ENCODE measurements around the gene SHISA6. TPM values are rescaled to one million over a fixed set of nuclear protein-coding genes. Genes with fewer than 3 reads are reported as not detected.

Gene SHISA6
- 1 to 10 TPM; 1.5 to 3.2 (median 2.5) TPM for polyA plus RNA-seq (ENCODE audit: insufficient read length in 4 of 4)

- no peak for DNase-seq (ENCODE audit: low read depth in 4 of 4, low spot score in 3 of 4)
Measured at GRCh38 chr17:11240841-11241610, at the start of gene SHISA6. SHISA6 (plus strand) TSS chr17:11241213.

DNA sequence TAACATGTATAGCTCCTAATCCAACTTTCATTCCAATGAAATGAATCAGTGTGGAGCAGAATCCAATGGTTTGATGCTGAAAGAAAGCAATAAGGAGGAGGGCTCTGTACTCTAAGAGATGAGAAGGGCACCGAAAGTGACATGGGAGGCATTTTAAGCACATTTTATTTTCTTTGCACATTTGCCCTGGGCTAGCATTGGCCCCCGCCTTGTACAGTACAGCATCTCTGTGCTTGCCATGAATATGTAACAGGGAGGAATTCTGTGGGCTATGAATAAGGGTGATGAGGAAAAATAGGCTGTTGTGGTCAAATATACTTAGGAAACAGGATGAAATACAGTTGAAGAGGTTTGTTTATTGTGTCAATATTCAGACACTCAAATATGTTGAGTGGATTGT is 45.2 kb upstream of the SHISA6 start:
- no peak for DNase-seq (ENCODE audit: low read depth in 4 of 4, low spot score in 3 of 4)

GRCh38 chr17:11204991-11205390 is 36.0 kb upstream of the SHISA6 start:
- DNase-seq (ENCODE audit: low read depth in 4 of 4, low spot score in 3 of 4): no peak

- DNase-seq (ENCODE audit: low read depth in 4 of 4, low spot score in 3 of 4): peak in 1 of 4 donors; percentile 21
Measured at GRCh38 chr17:11205659-11206058, 35.4 kb upstream of the SHISA6 start.

DNA sequence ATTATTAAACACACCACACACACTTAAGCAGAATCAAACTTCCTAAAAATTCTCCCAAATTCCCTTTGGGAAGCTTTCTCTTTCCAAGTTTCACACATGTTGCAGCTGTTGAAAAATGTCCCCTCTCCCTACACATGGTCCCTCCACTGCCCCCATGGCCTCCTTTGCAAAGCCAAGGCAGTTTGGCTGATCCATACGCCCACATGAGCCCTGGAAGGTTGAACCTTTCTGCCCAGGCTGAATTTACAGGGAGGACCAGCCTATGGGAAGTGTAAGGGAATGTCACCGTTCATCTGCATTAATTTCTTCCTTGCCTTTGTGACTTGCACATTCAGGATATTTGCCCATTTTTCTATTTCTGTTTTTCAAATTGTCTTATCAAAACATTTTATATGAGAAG is 31.1 kb upstream of the SHISA6 start:
- no peak for DNase-seq (ENCODE audit: low read depth in 4 of 4, low spot score in 3 of 4)

GRCh38 chr17:11212792-11213191 is 28.2 kb upstream of the SHISA6 start:
- DNase-seq (ENCODE audit: low read depth in 4 of 4, low spot score in 3 of 4): no peak

DNA sequence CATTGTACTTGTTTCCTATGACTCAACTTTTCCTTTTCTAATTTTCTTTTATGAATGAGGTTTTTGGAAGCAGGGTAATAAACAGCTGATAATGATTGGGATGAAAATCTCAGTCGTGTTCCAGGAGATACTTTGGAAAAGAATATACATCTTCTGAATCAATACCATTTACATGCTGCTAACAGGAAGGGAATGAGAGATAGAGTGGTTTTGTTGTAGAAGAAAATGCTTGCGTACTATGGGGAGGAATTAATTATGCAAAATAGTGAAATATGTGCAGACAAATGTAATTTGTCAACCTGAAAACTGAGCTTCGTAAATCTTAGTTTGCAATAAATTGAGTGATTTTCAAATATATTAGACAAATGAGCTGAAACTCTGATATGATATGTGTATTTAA is 24.0 kb upstream of the SHISA6 start:
- no peak for DNase-seq (ENCODE audit: low read depth in 4 of 4, low spot score in 3 of 4)

GRCh38 chr17:11221196-11221595 is 19.8 kb upstream of the SHISA6 start:
- DNase-seq (ENCODE audit: low read depth in 4 of 4, low spot score in 3 of 4): no peak

DNA sequence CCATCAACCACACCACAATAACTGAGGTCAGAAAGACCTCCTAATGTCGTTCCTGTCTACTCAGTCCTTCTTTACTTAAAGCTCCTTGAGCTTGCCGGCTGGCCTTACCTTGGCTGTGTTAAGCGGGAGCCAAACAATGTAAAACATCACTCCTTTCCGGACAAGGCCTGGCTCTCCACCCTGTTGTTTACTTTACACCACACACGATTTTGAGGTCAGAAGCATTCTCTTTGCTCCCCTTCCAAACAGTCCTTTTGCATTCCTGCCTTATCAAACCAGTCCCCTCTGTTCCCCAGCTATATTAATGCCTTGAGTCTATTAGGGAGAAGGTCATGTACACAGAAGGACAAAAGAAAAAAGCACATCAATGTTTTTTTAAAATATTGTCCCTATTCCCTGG is 19.3 kb upstream of the SHISA6 start:
- DNase-seq (ENCODE audit: low read depth in 4 of 4, low spot score in 3 of 4): no peak

DNA sequence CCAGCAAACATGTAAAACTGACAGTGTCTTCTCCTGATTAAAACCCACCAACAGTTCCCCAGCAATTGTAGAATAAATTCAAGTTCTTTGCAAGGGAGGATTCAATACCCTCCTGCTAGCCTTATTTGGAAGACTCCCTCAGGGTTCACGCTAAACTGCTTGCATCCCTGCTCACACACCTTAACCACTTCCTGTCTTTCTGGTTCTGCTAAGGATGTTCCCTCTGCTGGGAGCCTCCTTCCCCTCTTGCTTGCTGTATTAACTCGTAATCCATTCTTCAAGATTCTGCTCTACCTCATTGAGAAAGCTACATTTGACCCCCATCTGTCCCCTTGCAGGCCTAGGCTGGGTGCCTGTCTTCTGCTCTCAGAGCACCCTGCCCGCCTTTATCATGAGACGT is 2.3 kb upstream of the SHISA6 start:
- DNase-seq (ENCODE audit: low read depth in 4 of 4, low spot score in 3 of 4): no peak

DNA sequence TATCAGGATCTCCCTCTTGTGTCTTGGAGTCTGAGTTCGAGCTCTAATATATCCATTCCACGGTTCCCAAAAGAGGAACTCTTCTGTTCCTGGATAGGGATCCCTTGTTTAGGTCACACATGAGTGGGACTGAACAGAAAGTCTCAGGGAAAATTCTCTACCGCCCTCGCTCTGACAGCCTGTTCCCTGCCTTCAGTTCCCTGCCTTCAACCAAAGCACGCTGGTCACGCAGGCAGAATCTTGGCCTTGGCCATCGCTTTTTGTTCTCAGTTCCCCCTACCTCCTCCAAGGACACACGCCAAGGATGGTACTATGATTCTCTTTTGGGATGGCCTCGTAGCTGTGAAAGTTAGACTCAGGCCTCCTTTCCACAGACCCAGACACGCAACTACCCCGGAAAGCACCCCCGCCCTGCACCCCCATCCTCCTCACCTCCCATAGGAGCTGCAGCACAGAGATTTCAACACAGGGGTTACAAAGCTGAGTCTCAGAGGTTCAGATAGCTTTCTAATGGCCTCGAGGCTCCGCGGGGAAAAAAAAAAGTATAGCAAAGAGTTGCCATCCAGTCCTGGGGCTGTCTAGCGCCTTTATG is 1.5 kb upstream of the SHISA6 start:
- DNase-seq (ENCODE audit: low read depth in 4 of 4, low spot score in 3 of 4): no peak

DNA sequence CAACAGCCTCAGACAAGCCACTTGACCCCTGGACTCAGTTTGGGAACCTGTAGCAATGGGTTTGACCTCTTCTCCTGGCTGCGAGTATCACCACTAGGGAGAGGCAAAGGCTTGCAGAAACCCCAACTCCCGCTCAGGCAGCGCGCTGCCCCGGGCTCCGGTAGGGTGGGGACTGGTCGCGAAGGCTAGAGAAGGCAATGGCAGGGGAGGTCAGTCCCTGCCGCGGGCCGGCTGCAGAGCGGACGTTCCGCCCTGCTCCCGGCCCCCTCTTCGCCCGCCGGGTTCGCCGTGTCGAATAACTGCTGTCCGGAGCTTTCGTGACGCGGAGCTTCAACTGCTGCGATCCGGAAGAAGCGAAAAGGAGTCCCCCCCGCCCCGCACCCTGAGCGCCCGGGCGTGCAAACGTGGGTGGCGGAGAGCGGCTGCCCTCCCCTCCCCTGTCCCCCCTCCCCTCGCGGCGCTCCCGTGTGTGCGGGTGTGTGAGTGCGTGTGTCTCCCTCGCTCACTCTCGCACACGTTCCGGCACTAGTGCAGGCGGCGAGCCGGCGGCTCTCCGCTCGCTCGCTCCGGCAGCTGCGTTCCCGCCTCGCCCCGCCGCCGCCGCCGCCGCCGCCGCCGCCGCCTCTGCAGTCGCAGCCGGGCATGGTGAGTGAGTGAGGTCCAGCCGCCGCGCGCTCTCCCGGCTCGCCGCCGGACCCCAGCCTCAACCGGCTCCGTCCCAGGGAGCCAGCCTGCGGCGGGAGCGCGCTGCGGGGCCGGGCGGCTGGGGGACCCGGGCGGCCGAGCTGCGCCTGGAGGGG is 772 bp upstream of the SHISA6 start:
- no peak for DNase-seq (ENCODE audit: low read depth in 4 of 4, low spot score in 3 of 4)

- DNase-seq (ENCODE audit: low read depth in 4 of 4, low spot score in 3 of 4): no peak
Measured at GRCh38 chr17:11241611-11242226, 706 bp downstream of the SHISA6 start.

DNA sequence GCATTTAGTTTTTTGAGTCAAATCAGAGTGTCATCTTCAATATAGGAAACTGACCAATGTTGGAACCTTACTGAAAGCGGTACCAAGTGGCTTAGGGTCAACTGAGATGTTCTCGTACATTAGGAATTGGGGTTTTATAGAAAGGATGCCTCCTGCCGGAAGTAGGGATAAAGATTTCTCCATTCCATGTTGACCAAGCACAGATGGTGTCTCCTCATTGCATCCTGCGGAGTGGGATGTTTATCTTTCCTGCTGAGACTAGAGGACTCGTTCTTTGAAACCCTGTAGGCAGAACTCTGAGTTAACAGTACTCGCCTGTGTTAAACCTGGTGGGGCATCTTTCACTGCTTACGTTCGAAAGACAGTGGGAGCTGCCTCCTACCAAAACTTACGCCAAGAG is 1.4 kb downstream of the SHISA6 start:
- DNase-seq (ENCODE audit: low read depth in 4 of 4, low spot score in 3 of 4): no peak

DNA sequence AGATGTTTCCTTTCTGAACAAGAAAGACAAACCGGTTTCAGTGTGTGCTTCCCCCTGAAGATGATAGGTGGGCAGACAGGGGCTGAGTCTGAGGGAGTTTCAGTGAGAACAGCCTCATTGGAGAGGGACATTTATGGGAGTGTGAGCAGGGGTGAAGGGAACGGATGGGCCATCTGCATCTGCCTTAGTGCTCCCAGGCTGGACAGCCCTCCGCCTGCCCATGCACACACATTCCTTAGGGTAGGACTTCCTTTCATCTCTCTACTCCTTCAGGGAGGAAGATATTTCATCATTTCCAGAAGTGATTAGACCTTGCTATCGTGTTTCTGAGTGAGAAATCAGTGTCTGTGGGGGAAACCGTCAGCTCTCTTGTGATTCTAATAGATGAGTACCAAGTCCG is 3.8 kb downstream of the SHISA6 start:
- DNase-seq (ENCODE audit: low read depth in 4 of 4, low spot score in 3 of 4): no peak

DNA sequence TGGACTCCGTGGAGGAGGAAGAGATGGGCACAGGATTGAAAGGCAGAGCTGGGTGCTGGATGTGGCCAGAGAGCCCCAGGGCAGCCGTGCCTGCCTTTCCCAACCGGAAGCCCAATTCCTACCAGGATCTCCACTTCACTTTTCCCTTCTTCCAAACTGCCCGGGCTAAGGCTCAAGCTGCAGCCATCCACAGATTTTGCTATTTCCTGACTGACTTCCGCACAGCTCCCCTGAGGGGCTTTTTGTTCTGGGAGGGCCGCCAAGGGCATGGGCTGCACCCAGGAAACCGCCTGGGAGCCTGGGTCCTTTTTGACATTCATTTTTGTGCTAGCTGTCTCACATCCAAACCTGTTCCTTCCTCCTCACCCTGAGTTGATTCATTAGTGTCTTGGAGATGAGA is 4.2 kb downstream of the SHISA6 start:
- no peak for DNase-seq (ENCODE audit: low read depth in 4 of 4, low spot score in 3 of 4)

DNA sequence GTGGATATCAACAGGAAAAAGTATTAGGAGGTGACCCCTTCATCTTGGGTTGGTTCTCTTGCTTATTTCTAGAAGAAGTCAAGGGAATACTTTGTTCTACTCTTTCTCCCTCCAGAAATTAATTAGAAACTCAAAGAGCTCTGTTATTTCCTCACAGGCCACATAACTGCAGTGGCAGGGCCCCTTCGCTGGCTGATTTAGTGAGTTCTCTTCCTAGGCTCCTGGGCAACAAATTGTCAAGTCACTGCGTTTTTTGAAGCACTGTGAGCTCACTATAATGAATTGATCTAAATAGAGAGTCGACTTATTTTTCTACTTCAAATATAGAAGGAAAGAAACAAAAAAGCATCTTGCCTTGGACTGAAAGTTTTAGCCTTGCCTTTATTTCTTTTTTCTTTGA is 4.8 kb downstream of the SHISA6 start:
- no peak for DNase-seq (ENCODE audit: low read depth in 4 of 4, low spot score in 3 of 4)

DNA sequence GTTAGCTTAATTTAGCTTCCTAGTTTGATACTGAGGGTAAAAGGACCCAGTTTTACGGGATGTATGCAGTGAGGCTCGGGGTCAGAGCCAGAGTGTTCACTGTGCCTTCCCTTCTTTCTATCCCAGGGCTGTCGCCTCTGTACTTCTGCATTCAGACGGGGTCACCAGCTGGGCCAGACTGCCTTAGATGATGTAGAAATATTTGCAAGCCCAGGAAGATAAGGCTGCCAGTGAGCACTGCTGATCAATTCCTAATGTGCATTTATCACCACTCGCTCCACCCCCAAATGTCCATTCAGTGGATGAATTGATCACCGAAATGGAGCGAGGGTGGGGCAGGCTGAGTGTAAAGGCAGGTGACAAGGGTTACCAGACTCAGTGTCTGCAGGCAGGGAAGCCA is 9.1 kb downstream of the SHISA6 start:
- no peak for DNase-seq (ENCODE audit: low read depth in 4 of 4, low spot score in 3 of 4)

- DNase-seq (ENCODE audit: low read depth in 4 of 4, low spot score in 3 of 4): no peak
Measured at GRCh38 chr17:11251561-11252107, 10.6 kb downstream of the SHISA6 start.

DNA sequence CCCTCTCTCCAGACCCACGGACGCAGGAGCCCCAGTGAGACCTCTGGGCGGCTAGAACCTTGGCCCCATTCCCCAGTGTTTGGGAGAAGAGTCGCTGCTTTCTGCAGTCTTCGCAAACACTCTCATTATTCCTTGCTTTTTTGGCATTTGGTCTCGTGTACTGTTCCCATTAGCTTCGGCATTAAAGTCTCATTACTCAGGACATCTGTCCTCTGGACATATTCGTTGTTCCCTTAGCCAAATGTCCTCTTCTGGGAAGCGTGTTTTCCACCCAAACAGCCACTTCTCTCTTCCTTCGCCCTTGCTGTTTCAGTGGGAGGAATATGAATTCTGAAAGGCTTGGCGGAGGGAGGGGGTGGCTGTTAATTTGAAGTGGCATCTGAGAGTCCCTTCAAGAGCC is 11.1 kb downstream of the SHISA6 start:
- no peak for DNase-seq (ENCODE audit: low read depth in 4 of 4, low spot score in 3 of 4)

- DNase-seq (ENCODE audit: low read depth in 4 of 4, low spot score in 3 of 4): no peak
Measured at GRCh38 chr17:11256877-11257276, 15.9 kb downstream of the SHISA6 start.
